ENCODE measurements around the gene ADAMTS4. TPM values are rescaled to one million over a fixed set of nuclear protein-coding genes. Genes with fewer than 3 reads are reported as not detected.

Gene ADAMTS4
- total RNA-seq, 1 experiment from 2014 or later, result 9.0 TPM

DNA sequence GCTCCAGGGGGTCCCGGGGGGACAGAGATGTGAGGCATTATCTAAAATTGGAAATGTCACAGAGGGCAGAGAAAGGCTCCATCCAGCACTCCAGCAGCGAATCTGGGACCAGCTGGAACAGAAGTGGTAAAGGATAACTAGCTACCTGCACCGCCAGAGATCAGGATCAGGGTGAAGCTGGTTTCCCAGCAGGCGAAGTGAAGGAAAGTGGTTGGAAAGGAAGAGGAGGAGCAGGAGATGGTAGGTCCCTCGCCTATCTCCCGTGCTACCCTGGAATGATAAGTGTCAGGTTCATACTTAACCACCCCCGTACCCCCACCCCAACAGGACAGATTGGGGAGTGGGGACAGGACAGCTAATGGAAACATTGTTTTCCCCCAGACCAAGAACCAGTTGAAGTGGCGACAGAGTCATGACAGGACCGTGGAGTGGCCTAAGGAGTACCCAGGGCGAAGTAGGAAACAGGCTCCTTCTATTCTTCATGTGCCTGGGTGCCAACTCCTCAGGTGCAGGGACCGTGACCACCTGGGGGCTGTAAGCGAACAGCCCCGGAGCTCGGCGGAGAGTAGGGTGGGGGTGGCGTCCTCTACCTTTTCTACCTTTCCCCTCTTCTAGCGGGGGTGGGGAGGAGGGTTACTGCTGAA is 22.3 kb downstream of the ADAMTS4 start:
- peaks cover 14% of the 10 kb centered on the region for H3K36me3 ChIP-seq (replicated peaks; ENCODE audit: control insufficient read depth, insufficient read depth, low read length)
- peak; percentile 52 for DNase-seq
- peak overlapping the region; percentile 78 for H3K4me3 ChIP-seq (ENCODE audit: insufficient read depth, low read depth, low read length)
- H3K27me3 ChIP-seq (ENCODE audit: control insufficient read depth, insufficient read depth, low read length), result no peaks in the 10 kb centered on the region

DNA sequence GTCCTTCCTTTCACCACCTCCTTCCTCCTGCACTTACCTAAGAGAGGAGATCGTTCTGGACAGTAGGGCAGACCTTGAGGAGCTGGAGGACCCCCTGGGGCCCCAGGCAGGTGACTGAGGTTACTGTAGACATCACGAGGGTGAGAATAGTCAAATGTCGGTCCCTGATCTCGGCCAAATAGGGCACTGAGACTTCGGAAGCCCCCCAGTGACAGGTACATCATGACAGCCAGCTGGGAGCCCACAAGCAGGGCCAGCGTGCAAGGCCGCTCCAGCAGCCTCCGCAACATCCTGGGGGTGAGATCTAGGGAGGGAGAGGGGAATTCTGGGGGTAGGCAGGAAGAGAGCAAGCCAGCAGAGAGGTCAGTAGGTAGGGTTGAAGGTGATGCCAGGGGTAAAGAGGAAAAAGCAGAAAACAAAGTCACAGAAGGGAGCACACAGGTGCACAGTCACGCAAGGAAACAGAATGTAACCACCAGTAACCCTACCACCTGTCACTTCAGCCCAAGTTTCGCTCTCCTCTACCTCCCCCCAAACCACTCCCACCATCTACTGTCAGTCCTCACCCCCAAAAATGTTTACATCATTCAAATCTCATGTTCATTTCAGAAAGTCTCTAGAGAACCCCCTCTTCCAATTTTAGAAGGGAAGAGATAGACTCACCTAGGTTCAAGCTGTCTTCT is 22.9 kb downstream of the ADAMTS4 start:
- no peak overlapping the region for H3K4me3 ChIP-seq (ENCODE audit: insufficient read depth, low read depth, low read length)

DNA sequence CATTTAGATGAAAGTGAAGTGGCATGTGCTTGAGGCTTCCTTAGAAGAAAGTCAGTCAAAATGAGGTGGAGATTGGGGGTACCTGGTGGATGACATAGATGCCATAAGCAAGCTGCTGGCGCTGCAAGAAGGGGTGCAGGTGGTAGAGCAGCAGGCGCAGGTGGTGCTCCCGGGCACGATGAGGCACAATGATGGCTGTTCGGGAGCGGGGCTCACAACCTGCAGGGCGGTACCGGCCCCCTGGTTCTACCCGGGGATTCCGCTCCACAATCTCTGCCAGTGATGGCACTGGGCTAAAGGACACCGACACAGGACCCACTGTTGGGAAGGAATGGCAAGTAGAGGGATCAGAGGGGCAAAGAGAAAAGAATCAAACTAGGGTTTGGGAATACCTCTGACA is 23.9 kb downstream of the ADAMTS4 start:
- no peaks in the 10 kb centered on the region for H3K27me3 ChIP-seq (ENCODE audit: control insufficient read depth, insufficient read depth, low read length)
- DNase-seq, result no peak
- H3K4me3 ChIP-seq (ENCODE audit: insufficient read depth, low read depth, low read length), result no peak overlapping the region
- peaks cover 23% of the 10 kb centered on the region for H3K36me3 ChIP-seq (replicated peaks; ENCODE audit: control insufficient read depth, insufficient read depth, low read length)

More for the DNA sequence above, 22.9 kb downstream of the ADAMTS4 start:
- DNase-seq, result no peak
- no peaks in the 10 kb centered on the region for H3K27me3 ChIP-seq (ENCODE audit: control insufficient read depth, insufficient read depth, low read length)
- peaks cover 18% of the 10 kb centered on the region for H3K36me3 ChIP-seq (replicated peaks; ENCODE audit: control insufficient read depth, insufficient read depth, low read length)

DNA sequence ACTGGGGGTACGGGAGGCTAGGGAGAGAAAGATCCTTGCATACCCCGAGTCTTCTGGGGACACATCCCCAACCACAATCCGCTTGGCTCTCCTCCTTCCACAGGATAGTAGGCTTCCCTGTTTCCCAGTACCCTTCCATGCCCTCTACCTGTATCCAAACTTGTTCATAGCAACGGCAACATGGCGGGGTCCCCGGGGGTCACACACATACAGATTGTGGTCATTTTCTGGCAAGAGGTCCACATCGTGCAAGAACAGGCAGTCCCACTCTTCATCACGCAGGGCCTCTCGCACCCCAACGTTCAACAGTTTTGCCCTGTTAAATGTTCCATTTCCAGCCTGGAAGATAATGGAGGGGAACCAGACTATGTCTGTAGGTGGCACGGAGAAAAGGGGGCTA is 25.1 kb downstream of the ADAMTS4 start:
- no peak for DNase-seq
- Histone ChIP-seq H3K27me3 (ENCODE audit: control insufficient read depth, insufficient read depth, low read length) (no peaks in the 10 kb centered on the region), H3K36me3 (replicated peaks; ENCODE audit: control insufficient read depth, insufficient read depth, low read length) (peaks cover 27% of the 10 kb centered on the region), H3K4me3 (ENCODE audit: insufficient read depth, low read depth, low read length) (no peak overlapping the region)

DNA sequence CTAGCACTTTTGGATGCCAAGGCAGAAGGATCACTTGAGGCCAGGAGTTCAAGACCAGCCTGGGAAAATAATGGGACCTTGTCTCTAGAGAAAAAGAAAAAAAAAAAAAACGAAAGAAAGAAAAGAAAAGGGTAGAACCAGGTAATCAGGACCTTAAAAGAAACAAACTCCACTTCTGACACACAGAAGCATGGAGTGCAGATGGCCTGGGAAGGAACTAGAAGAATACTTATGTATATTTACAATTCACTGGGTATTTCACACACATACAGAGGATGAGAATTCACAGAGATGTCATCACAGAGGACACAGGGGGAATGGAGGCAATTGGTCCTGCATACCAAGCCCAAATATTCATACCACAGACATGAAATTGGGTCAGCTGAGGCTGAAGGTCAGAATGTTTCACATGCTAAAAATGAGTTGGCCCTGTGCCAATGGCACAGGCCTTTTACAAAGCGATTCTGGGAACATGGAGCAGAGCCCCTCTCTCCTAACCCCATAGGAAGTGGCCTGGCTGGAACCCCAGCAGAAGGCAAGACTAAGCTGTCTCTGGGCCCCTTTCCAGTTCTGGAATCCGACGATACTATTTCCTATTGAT is 26.0 kb downstream of the ADAMTS4 start:
- DNase-seq, result no peak
- Histone ChIP-seq H3K36me3 (replicated peaks; ENCODE audit: control insufficient read depth, insufficient read depth, low read length) (peaks cover 27% of the 10 kb centered on the region), H3K27me3 (ENCODE audit: control insufficient read depth, insufficient read depth, low read length) (no peaks in the 10 kb centered on the region), H3K4me3 (ENCODE audit: insufficient read depth, low read depth, low read length) (no peak overlapping the region)

GRCh38 chr1:161172349-161172748 is 26.5 kb downstream of the ADAMTS4 start:
- no peak for DNase-seq
- no peak overlapping the region for H3K4me3 ChIP-seq (ENCODE audit: insufficient read depth, low read depth, low read length)
- no peaks in the 10 kb centered on the region; the same call in 1 of the 2 replicates for H3K27me3 ChIP-seq (ENCODE audit: control insufficient read depth, insufficient read depth, low read length)
- H3K36me3 ChIP-seq (replicated peaks; ENCODE audit: control insufficient read depth, insufficient read depth, low read length), result peaks cover 27% of the 10 kb centered on the region

DNA sequence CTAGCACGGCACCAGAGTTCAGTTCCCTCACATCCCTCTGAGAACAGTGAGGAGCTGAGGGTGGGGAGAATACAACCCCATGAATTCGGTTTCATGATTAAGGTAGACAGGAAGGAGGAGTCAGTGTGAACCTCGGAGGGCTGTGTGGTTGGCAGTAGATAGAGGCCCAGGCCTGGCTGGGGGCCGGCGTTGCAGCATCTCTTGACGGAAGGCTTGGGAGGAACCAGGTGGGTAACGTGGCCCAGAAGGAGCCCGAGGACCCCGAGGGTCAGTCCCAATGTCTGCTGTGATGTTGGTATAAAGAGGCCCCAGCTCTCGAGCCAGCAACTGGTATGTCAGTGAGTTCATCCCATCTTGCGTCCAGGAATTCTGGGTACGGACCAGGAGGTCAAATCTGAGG is 27.2 kb downstream of the ADAMTS4 start:
- no peak for DNase-seq
- H3K27me3 ChIP-seq (ENCODE audit: control insufficient read depth, insufficient read depth, low read length), result peaks cover 2% of the 10 kb centered on the region; the same call in 1 of the 2 replicates
- no peak overlapping the region for H3K4me3 ChIP-seq (ENCODE audit: insufficient read depth, low read depth, low read length)
- H3K36me3 ChIP-seq (replicated peaks; ENCODE audit: control insufficient read depth, insufficient read depth, low read length), result peaks cover 27% of the 10 kb centered on the region

DNA sequence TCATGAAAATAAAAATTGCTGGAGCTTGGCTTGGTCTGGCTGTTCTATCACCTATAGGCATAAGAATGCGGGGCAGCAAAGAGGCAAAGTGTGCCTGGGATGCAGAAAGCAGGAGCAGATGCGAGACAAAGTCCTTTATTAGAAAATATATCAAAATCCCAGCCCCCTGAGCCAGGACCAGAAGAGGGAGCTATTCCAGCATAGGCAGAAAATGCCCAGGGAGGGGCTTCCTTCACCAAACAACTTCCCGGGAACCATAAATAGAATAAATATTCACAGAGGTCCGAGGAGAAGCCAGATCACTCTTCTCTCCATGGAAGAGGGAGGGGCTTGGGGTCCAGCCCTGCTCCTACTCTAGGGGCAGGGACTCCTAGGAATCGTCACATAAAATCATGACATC is 27.7 kb downstream of the ADAMTS4 start:
- H3K27me3 ChIP-seq (ENCODE audit: control insufficient read depth, insufficient read depth, low read length), result peaks cover 2% of the 10 kb centered on the region; the same call in 1 of the 2 replicates
- DNase-seq, result peak; percentile 51
- peaks cover 27% of the 10 kb centered on the region for H3K36me3 ChIP-seq (replicated peaks; ENCODE audit: control insufficient read depth, insufficient read depth, low read length)
- no peak overlapping the region for H3K4me3 ChIP-seq (ENCODE audit: insufficient read depth, low read depth, low read length)

DNA sequence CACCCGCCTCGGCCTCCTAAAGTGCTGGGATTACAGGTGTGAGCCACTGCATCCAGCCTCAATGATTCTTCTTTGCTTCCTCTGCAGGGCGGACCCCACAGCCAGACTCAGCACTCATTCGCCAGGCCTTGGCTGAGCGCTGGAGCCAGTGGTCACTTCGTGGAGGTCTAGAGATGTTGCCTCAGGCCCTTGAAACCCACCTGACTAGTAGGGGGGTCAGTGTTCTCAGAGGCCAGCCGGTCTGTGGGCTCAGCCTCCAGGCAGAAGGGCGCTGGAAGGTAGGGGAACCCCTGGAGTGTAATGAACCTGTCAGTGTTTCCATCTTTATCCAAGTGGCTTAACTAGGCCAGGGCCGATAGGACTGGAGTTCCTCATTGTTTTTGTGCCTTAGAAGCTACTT is 29.9 kb downstream of the ADAMTS4 start:
- H3K4me3 ChIP-seq (ENCODE audit: insufficient read depth, low read depth, low read length), result no peak overlapping the region
- DNase-seq, result no peak
- H3K27me3 ChIP-seq (ENCODE audit: control insufficient read depth, insufficient read depth, low read length), result peaks cover 2% of the 10 kb centered on the region; the same call in 1 of the 2 replicates
- peaks cover 31% of the 10 kb centered on the region for H3K36me3 ChIP-seq (replicated peaks; ENCODE audit: control insufficient read depth, insufficient read depth, low read length)

DNA sequence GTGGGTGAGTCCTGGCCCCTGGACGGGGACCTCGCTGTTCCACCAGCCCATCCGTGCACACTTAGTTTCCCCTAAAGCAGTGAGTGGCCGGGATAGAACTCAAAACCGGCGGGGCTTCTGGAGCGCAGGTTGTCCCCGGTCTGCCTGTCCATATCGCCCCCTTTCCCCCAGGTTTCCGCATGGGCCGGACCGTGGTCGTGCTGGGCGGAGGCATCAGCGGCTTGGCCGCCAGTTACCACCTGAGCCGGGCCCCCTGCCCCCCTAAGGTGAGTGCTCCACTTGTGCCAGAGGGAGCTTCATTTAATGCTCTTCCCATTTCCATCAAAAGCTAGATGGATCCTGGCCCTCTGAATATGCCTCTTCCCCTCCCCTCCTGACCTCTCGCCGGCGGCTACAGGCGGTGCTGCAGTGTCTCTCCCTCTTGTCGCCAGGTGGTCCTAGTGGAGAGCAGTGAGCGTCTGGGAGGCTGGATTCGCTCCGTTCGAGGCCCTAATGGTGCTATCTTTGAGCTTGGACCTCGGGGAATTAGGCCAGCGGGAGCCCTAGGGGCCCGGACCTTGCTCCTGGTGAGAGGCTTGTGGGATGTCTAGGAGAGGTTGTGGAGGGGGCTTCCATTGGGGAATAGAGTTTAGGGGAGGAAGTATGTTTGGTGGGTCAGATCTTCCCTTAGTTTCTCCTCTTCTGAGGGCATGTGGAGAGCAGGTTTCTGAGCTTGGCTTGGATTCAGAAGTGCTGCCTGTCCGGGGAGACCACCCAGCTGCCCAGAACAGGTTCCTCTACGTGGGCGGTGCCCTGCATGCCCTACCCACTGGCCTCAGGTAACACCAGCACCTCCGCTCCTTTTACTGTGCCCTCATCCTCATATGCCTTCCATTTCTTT is 31.9 kb downstream of the ADAMTS4 start:
- peak overlapping the region; percentile 93 for H3K4me3 ChIP-seq (ENCODE audit: insufficient read depth, low read depth, low read length)
- peak; percentile 79 for DNase-seq
- H3K36me3 ChIP-seq (replicated peaks; ENCODE audit: control insufficient read depth, insufficient read depth, low read length), result peaks cover 26% of the 10 kb centered on the region
- H3K27me3 ChIP-seq (ENCODE audit: control insufficient read depth, insufficient read depth, low read length), result peaks cover 2% of the 10 kb centered on the region; the same call in 1 of the 2 replicates

- H3K4me3 ChIP-seq (ENCODE audit: insufficient read depth, low read depth, low read length), result peak within 1 kb of the TSS; percentile 93
- peaks cover 2% of the 10 kb centered on the region; the same call in 1 of the 2 replicates for H3K27me3 ChIP-seq (ENCODE audit: control insufficient read depth, insufficient read depth, low read length)
- peak; percentile 95 for DNase-seq
- peaks cover 26% of the 10 kb centered on the region for H3K36me3 ChIP-seq (replicated peaks; ENCODE audit: control insufficient read depth, insufficient read depth, low read length)
Measured at GRCh38 chr1:161165742-161166668, 32.8 kb downstream of the ADAMTS4 start, which contains the start of gene PPOX. TSS of gene PPOX (plus strand) at chr1:161166426. CDS start at chr1:161166848, 422 bp downstream.

DNA sequence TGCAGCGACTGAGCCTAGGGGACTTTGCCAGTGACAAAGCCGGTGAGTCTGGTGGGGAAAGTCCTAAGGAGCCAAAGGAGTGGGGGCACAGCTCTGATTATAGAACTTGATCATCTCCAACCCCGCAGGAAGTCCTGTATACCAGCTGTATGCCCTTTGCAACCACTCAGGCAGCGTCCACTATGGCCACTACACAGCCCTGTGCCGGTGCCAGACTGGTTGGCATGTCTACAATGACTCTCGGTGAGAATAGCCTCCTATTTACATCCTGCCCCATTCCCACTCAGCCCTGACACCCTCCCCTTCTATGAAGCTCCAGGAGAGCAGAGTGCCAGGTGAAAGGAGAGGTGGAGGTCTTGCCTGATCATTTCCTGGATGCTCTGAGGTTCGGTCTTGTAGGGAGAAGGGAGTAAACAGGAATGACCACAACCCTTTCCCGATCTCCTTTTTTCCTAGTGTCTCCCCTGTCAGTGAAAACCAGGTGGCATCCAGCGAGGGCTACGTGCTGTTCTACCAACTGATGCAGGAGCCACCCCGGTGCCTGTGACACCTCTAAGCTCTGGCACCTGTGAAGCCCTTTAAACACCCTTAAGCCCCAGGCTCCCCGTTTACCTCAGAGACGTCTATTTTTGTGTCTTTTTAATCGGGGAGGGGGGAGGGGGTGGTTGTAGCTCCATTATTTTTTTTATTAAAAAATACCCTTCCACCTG is 33.8 kb downstream of the ADAMTS4 start:
- peak overlapping the region; percentile 93; the same call in 1 of the 2 replicates for H3K4me3 ChIP-seq (ENCODE audit: insufficient read depth, low read depth, low read length)
- H3K27me3 ChIP-seq (ENCODE audit: control insufficient read depth, insufficient read depth, low read length), result peaks cover 2% of the 10 kb centered on the region; the same call in 1 of the 2 replicates
- no peak for DNase-seq
- peaks cover 21% of the 10 kb centered on the region for H3K36me3 ChIP-seq (replicated peaks; ENCODE audit: control insufficient read depth, insufficient read depth, low read length)

- no peak for DNase-seq
- H3K27me3 ChIP-seq (ENCODE audit: control insufficient read depth, insufficient read depth, low read length), result peaks cover 2% of the 10 kb centered on the region; the same call in 1 of the 2 replicates
Measured at GRCh38 chr1:161163793-161164192, 35.1 kb downstream of the ADAMTS4 start.

More at GRCh38 chr1:161163793-161164192, 35.1 kb downstream of the ADAMTS4 start:
- Histone ChIP-seq H3K4me3 (ENCODE audit: insufficient read depth, low read depth, low read length) (no peak overlapping the region), H3K36me3 (replicated peaks; ENCODE audit: control insufficient read depth, insufficient read depth, low read length) (peaks cover 17% of the 10 kb centered on the region)
